Stimulated activated CD4-positive, alpha-beta T cell treated with anti-CD3 and anti-CD28 coated beads, Interleukin-1b, Interleukin-23, amount 100 ng/mL, for 1 hour (primary cell): ENCODE measurements around the gene LDLRAD2.
"Not testable (repeated sequence)": the region's sequence is repeated elsewhere in the genome, so short reads cannot be mapped to it uniquely, and the experiment has no call there.

Experiments
- DNase-seq, 2 donors: peaks; one replicate each; pipeline ENCODE4 v3.0.0-alpha.2; 2020; ENCODE audit warnings: low read depth in 2 of 2

Gene LDLRAD2

DNA sequence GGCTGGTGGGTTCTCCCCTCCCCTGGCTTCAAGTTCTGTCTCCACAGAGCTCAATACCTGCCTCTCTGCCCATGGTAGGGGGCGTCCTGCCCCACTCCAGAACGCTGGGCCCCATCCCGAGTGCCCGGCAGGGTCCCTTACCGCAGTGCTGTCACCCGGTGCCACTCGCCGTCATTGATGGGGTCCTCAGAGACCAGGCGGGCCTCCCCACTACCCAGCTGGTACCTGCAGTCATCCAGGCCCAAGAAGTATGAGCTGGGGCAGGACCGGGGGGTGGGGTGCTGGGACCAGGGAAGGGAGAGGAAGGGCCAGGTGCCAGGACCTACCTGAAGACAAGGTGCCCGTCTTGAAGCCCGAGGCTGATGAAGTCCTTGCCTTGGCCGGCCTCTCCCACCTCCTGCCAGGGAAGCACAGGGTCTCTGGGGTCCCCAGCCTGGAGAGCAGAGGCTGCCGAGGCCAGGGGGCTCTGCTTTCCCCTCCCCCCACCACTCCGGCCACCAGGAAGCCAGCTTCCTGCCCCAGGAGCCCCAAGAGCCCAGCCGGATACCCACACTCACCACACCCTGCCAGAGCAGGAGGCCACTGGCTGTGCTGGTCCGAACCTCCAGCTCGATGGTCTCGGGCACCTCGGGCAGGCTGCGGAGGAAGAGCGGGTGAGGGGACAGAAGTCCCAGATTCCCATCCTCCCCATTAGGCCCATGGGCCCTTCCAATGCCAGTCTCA is 12.1 kb downstream of the LDLRAD2 start:
- no peak for DNase-seq

DNA sequence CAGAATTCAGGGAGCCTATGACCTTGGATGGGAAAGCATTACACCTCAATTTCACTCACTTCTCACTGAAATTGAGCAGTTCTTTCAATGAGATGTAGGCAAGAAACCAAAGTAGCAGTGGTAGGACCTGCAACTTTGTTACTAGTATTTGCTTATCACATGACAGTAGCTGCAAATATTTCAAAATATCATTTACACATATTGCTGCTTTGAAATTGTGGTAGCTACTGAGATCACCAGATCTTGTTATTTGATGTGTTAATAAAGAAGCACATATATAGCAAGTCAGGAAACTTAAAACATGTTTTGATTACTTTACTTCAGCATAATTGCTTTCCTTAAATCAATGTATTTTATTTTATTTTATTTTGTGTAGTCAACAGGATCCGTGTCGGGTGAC is 12.9 kb downstream of the LDLRAD2 start:
- DNase-seq = no peak

DNA sequence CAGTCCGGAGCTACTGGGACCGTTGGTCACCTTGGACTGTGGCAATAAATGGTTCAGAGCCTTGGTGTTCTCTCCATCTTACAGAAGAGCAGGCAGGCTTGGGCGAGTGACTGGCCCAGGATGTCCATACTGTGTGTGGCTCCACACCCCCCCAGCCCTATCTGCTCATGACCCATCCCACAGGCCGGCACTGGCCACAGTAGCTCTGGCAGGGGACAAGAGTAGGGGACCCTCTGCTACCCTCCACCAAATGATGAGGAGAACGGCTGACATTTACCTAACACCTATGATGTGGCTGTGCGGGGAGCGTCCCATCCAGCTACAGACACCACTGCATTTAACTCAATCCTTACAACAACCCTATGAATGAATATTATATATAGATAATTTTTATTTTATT is 13.3 kb downstream of the LDLRAD2 start:
- DNase-seq = no peak

DNA sequence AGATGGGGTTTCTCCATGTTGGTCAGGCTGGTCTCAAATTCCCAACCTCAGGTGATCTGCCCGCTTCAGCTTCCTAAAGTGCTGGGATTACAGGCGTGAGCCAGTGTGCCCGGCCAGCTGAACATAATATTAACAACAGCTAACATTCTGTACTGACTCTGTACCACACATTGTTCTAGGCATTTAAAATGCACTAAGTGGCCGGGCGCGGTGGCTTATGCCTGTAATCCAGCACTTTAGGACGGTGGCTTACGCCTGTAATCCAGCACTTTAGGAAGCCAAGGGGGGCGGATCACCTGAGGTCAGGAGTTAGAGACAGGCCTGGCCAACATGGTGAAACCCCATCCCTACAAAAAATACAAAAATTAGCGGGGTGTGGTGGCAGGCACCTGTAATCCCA is 14.6 kb downstream of the LDLRAD2 start:
- DNase-seq = not testable (repeated sequence)

DNA sequence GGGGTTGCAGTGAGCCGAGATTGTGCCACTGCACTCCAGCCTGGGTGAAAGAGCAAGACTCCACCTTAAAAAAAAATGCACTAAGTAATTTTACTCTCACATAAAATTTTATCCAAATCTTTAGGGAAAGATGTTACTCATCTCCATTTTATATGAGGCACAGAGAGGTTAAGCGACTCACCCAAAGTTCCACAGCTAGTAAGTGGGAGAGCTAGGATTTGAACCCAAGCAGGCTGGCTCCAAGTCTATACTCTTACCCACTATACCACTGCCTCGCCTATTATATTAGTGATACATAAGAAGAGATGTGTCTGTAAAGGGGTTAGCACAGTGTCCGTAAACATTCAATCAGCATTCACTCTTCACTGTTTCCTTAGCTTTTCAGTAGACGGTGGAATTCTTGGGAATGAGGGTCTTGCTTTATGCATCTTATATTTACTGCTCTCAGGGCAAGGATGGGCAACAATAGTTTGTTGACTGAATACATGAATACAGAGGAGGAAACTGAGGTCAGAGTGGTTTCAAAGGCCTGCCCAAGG is 15.1 kb downstream of the LDLRAD2 start:
- DNase-seq = no peak

DNA sequence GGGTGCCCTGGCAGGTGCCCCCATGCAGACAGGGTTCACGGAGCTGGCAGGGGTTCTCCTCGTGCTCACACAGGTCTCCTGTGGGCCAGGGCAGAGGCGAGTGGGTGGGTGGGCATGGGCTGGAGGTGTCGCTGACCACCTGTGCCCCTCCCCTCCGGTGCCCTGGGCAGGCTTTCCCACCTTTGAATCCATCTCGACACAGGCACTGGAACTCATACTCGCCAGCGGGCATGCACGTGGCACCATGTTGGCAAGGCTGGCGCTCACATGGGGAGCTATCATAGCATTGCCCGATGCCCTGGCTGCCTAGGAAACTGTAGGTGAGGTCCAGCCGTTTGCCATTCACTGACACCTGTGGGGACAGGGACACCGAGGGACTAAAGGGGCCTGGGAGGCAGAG is 16.0 kb downstream of the LDLRAD2 start:
- DNase-seq = no peak

DNA sequence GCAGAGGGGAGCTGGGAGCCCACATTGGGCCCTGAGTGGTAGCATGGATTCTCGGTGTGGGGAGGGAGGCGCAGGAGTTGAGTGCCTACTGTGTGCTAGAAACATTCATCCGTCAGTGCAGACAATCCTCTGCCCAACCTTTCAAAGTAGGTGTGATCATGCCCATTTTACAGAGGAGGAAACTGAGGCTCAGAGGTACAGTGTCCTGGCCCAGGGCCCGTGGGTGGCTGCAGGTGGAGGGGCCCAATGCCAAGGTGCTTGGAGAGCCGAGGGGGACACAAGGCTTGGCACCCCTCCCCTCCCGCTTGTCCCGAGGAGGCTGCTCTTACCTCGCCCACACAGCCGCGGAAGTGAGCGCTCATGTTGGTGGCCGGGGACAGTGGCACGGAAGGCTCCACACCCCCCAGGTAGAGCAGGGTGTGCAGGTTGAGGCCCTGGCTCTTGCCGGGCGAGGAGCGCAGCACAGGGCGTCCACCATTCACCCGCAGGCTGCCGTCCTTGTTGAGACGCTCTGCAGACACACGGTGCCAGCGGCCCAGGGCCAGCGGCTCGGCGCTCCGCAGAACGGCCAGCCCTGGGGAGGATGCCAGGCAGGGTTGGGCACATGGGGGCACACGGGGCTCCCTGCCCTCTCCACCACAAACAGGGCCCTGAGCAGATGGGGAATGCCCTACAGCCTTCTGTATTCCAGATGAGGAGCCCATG is 16.6 kb downstream of the LDLRAD2 start:
- DNase-seq = no peak

DNA sequence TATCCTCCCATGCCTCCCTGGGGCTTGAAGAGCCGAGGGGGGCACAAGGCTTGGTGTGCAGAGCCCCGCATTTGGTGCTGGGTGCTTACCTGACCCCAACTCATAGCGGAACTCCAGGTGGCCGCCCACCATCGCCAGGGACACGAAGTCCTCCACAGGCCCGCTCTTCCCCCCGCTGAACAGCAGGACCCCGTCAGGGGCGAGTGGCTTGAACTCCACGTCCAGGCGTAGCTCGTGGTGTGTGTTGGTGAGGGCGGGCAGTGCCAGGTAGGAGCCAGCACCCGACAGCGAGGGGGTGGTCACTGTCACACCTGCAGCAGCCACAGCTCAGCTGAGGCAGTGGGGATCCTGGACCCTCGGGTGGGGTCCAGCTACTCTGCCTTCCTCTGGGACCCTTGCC is 17.2 kb downstream of the LDLRAD2 start:
- no peak for DNase-seq

DNA sequence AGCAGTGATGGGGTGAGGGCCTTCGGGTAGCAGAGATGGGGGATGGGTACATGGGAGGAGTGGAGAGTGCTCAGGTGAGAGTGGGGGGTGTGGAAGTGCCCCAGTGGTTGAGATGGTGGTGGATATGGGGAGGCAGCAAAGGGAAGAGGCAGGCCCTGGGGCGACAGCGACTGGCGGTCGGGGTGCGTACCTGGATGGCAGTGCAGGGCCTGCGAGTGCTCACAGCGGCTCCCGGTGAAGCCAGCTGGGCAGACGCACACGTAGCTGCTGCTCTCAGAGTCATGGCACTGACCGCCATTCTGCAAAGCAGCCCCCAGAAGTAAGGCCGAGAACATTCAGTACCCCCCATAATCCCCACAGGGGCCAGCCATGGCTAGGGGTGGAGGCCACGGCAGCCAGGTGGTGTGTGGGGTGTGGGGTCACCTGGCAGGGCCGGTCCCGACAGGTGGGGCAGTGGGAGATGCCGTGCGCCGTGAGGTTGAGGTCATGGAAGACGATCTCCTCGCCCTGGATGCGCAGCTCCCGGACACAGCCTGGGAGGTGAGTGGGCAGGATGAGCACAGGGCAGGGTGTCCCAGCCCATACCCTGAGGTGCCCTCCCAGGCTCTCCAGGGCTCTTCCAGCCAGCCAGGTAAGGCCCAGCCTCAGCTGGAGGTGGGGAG is 18.9 kb downstream of the LDLRAD2 start:
- no peak for DNase-seq

DNA sequence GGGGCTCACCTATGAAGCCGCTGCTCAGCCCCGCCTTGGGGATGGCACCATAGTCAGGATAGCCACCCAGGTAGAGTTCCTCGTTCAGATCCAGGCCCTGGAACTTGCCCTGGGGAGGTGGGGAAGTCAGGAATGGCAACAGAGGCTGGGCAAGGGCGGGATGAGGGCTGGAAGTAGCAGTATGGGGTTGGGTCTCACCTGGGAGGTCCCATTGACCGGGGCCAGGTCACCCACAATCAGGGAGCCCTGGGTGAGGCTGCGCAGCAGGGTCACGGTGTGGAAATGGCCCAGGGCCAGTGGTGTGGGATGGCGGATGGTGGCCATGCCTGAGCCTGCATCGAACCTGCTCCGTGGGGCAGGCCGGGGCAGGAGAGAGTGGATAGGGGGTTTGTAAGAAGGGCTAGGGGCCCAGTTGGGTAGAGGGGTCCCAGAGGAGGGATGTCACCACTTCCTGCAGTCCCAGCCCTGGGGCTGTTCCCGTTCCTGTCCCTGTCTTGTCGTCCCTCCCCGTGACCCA is 19.4 kb downstream of the LDLRAD2 start:
- DNase-seq = no peak

DNA sequence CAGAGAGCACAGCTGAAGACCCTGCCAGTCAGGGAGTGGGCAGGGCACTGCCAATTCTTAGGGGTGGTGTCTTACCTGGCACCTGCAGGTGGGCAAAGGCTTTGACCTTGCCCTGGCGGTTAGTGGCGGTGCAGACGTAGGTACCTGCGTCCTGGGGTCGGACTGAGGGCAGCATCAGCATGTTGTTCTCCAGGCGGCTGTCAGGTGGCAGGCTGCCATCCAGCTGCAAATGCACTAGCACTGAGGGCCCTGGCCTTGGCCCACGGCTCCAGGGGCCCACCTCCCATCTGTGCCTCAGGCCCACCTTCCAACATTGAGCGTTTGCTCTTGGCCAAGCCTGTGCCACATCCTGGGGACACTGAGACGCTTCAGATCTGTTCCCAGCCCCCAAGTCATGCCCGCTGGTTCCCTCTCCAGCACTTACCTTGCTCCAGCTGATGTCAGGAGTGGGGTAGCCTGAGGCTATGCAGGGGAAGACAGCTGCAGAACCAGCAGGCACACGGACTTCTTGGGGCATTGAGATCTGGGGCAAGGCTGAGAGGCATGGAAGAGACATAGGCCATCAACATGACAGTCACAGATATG is 21.4 kb downstream of the LDLRAD2 start:
- DNase-seq = no peak

DNA sequence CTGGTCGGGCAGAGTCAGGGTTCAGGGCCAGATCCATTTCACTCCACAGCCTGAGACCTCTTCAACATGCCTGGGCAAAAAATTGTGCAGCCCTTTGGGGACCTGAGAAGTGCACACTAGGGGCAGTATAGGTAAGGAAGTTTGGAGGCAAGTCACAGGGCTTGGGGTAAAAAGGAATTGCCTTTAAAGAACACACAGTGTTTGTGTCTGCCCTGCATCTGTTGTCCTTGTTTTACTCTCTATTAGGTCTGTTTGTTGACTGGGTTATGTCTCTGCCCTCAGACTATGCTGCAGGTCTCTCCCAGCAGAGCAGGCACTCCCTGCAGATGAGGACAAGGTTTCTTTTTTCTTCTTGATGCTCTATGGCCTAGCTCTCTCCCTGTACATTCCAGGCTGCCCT is 22.0 kb downstream of the LDLRAD2 start:
- DNase-seq = no peak

DNA sequence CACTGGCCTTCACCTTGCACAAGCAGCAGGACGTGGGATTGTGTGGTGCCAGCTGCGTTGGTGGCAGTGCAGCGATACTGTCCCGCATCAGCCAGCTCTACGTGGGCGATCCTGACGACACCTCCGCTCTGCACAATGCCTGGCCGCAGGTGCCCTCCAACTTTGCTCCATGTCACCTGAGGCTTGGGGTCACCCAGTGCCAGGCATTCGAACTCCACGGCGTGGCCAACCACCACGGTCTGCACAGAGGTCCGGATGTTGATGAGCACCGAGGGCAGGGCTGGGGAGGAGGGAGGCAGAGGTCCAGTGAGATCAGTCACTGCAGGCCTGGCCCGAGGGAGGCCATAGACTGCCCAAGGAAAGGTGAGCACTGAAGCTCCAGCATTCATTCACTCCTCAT is 22.6 kb downstream of the LDLRAD2 start:
- no peak for DNase-seq

DNA sequence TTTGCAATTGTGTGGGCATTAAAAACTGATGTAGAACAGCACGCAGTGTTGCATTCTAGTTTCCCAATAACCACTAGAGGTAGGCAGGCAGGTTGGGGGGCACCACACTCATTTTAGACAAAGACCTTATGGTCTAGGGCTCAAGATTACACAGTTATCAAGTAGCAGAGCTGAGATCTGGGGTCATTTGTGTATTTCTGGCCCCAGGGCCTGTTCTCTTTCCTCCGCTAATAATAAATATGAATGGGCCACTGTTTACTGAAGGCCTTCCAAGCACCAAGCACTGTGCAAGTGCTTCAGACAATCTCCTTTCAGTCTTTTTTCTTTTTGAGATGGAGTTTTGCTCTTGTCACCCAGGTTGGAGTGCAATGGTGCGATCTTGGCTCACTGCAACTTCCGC is 23.9 kb downstream of the LDLRAD2 start:
- DNase-seq = no peak

DNA sequence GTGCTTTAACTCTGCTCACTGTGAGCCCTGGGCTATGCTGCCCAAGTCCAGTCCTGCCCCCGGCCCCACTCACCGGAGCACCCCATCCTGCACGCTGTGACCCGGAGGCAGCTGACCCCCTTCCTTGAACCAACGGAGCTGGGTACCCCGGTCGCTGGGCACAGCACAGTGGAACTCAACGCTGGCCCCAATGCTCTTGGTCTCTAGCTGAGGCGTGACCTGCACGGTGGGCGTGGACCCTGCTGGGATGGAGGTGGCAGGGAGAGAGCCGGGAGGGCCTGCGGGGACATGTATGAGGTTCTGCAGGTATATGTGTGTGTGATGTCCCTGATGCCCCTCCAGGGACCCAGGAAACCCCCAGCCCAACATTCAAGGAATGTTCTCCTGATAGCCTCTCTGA is 24.7 kb downstream of the LDLRAD2 start:
- no peak for DNase-seq

DNA sequence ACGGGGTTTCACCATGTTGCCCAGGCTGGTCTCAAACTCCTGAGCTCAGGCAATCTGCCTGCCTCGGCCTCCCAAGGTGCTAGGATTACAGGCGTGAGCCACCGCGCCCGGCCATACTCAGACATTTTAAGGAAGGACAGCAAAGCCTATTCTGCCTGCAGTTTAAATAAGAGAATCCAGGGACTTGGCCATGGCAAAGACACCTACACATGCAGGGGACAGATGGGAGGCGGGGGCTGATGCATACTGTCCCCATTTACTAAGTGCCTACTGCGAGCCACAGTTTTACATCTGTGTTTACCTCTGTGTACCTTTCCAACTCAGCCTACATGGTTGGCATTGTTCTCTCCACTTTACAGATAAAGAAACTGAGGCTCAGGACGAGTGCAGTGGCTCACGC is 25.4 kb downstream of the LDLRAD2 start:
- DNase-seq = no peak

DNA sequence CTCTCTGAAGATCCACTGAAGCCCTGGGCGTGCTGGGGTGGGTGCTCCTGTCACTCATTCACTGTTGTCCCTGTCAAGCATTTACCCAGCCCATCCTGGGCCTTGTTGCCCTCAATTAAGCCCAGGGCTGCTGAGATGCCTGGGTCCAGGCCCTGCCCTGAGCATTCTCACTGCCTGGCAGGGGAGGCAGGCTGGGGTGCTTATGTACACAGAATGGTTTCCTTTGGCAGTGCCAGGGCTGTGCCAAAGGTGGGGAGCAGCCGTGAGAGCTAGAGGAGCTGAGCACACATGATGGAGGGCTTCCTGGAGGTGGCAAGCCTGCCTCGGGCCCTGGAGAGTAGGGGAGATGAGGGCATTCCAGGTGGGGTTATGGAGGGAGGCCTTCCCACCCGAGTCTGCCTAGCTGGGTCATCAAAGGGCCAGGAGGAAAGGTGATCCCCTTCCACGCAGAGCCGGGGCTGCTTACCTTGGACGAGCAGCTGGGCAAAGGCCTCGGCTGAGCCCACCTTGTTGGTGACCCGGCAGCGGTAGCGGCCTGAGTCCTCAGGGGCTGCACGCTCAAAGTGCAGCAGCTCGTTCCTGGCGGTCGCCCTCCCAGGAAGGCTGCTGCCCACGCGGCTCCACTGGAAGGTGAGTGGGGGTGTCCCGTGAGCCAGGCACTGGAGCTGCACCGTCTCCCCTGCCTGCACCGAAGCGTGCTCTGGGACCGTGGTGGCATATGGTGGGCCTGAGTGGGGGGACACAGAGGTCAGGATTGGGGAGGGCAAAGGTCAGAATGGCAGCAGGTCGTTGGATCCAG is 26.5 kb downstream of the LDLRAD2 start:
- DNase-seq = no peak

DNA sequence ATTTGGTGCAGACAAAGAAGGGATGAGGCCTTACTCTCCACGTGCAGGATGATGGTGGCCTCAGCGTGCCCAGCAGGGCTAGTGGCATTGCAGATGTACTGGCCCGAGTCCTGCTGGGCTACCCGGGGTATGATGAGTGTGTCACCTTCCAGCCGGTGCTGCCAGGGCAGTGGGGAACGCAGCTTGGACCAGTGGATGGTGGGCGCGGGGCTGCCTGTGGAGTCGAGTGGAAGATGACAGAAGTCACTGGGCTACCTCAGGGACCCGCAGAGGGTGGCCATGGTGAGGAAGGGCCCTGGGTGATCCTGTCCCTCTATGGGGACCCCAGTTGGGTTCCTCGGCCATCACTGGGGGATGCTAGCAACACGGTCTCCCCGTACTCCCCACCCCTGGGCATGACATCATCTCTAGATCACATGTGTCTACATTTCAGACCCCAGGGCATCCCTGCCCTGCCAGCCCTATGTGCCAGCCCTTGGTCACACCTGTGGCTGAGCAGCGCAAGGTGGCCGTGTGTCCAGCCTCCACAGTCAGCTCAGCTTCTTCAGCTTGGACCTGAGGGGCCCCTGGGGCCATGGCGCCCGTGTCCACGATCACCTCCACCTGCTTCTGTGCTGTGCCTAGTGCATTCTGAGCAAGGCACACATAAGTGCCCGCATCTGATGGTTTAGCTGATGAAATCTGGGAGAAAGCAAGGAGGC is 27.4 kb downstream of the LDLRAD2 start:
- no peak for DNase-seq

DNA sequence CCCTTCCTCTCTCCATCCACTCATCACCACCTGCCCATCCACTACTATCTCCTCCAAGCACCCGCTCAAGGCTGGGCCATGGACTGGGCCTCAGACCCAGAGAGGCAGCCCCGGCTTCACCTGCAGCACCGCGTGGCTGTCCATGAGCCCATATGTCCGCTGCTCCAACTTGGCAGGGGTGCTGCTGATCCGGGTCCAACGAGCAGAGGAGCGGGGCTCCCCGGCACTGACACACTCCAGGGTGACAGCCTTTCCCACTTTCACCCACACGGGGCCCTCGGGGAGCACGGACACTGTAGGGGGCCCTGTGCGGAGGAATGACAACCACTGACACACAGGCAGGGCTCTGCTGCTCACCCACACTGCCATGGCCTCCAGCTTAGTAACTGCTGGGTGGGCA is 28.9 kb downstream of the LDLRAD2 start:
- DNase-seq = no peak

DNA sequence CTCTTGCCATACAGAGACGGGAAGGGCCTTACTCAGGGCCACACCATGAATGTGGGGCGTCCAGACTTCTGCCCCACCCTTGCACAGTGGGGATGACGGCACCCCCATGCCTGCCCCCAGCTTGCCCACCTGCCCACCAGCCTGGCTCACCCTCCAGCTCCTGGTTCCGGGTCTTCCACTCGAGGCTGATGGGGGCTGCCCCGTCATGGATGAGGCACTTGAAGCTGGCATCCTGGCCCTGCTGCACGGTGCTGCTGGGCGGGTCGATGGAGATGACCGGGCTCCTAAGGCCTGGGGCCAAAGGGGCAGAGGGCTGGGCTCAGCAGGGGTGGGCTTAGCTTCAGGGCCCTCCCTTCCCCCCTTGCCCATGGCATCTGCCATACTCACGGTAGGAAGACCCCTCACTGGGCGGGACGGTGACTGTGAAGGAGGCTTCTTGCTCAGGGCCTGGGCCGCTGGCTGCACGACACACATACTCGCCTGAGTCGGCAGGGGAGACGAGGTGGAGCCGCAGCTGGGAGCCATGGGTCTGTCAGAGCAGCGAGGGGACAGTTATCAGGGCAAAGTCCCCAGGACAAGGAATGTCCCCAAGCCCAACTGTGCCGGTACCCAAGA is 29.9 kb downstream of the LDLRAD2 start:
- DNase-seq = no peak
